H1 (cell line): ENCODE results near the gene PHF10. TPM values are rescaled to one million over a fixed set of nuclear protein-coding genes. Genes with fewer than 3 reads are reported as not detected.

Source experiments
- SRF ChIP-seq: IDR thresholded peaks from 2 replicates; pipeline ENCODE4 v1.6.1; 2011; ENCODE audit warnings: mild to moderate bottlenecking, low read depth, low read length, moderate library complexity
- polyA plus RNA-seq, 7 experiments: library from polyadenylated mRNA; depleted of rRNA in 3 of 7; stranded (reverse) in 5 of 7; unstranded in 2 of 7; fragments of >200 nt in 5 of 7; fragments of 200-250 nt in 2 of 7; gene quantifications; 1 replicate in 5 of 7; 2 replicates in 1 of 7; 4 replicates in 1 of 7; pipeline versions ENCODE4 v1.2.1 to v1.2.3, GENCODE V29; 2011 to 2013; ENCODE audit warnings: missing spikeins in 2 of 7, mixed read lengths in 2 of 7
- total RNA-seq: library from RNA; stranded (reverse); fragmentation: NEBNext Ultra II Directional; extraction: Animal tissue kit (Norgen Biotek cat#: 25700); gene quantifications from 2 replicates; pipeline ENCODE4 v1.2.1, GENCODE V29; 2021
- TF ChIP-seq, protein P1 (sequence below): fragments of 300-600 bp; sonication (generic); IDR thresholded peaks from 2 replicates; pipeline ENCODE4 v1.7.1; 2012; ENCODE audit warnings: low read length, moderate library complexity, mild to moderate bottlenecking, inconsistent platforms; ENCODE audit not compliant: insufficient replicate concordance

Gene PHF10
- total and polyA plus RNA-seq, 2 of the 8 experiments (the other 6 are each of a cell fraction or from before 2014, with no cell fraction given) = 15.6 to 51.1 TPM

GRCh38 chr6:169723991-169724493 is 258 bp downstream of the PHF10 start (continued):
- TF ChIP-seq, protein P1, sequence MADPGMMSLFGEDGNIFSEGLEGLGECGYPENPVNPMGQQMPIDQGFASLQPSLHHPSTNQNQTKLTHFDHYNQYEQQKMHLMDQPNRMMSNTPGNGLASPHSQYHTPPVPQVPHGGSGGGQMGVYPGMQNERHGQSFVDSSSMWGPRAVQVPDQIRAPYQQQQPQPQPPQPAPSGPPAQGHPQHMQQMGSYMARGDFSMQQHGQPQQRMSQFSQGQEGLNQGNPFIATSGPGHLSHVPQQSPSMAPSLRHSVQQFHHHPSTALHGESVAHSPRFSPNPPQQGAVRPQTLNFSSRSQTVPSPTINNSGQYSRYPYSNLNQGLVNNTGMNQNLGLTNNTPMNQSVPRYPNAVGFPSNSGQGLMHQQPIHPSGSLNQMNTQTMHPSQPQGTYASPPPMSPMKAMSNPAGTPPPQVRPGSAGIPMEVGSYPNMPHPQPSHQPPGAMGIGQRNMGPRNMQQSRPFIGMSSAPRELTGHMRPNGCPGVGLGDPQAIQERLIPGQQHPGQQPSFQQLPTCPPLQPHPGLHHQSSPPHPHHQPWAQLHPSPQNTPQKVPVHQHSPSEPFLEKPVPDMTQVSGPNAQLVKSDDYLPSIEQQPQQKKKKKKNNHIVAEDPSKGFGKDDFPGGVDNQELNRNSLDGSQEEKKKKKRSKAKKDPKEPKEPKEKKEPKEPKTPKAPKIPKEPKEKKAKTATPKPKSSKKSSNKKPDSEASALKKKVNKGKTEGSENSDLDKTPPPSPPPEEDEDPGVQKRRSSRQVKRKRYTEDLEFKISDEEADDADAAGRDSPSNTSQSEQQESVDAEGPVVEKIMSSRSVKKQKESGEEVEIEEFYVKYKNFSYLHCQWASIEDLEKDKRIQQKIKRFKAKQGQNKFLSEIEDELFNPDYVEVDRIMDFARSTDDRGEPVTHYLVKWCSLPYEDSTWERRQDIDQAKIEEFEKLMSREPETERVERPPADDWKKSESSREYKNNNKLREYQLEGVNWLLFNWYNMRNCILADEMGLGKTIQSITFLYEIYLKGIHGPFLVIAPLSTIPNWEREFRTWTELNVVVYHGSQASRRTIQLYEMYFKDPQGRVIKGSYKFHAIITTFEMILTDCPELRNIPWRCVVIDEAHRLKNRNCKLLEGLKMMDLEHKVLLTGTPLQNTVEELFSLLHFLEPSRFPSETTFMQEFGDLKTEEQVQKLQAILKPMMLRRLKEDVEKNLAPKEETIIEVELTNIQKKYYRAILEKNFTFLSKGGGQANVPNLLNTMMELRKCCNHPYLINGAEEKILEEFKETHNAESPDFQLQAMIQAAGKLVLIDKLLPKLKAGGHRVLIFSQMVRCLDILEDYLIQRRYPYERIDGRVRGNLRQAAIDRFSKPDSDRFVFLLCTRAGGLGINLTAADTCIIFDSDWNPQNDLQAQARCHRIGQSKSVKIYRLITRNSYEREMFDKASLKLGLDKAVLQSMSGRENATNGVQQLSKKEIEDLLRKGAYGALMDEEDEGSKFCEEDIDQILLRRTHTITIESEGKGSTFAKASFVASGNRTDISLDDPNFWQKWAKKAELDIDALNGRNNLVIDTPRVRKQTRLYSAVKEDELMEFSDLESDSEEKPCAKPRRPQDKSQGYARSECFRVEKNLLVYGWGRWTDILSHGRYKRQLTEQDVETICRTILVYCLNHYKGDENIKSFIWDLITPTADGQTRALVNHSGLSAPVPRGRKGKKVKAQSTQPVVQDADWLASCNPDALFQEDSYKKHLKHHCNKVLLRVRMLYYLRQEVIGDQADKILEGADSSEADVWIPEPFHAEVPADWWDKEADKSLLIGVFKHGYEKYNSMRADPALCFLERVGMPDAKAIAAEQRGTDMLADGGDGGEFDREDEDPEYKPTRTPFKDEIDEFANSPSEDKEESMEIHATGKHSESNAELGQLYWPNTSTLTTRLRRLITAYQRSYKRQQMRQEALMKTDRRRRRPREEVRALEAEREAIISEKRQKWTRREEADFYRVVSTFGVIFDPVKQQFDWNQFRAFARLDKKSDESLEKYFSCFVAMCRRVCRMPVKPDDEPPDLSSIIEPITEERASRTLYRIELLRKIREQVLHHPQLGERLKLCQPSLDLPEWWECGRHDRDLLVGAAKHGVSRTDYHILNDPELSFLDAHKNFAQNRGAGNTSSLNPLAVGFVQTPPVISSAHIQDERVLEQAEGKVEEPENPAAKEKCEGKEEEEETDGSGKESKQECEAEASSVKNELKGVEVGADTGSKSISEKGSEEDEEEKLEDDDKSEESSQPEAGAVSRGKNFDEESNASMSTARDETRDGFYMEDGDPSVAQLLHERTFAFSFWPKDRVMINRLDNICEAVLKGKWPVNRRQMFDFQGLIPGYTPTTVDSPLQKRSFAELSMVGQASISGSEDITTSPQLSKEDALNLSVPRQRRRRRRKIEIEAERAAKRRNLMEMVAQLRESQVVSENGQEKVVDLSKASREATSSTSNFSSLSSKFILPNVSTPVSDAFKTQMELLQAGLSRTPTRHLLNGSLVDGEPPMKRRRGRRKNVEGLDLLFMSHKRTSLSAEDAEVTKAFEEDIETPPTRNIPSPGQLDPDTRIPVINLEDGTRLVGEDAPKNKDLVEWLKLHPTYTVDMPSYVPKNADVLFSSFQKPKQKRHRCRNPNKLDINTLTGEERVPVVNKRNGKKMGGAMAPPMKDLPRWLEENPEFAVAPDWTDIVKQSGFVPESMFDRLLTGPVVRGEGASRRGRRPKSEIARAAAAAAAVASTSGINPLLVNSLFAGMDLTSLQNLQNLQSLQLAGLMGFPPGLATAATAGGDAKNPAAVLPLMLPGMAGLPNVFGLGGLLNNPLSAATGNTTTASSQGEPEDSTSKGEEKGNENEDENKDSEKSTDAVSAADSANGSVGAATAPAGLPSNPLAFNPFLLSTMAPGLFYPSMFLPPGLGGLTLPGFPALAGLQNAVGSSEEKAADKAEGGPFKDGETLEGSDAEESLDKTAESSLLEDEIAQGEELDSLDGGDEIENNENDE = no peak
- TF ChIP-seq SRF = no peak
- TF ChIP-seq, all 59 proteins: peak for 0
